GM12878 (cell line): Measurements from ENCODE around the gene UBXN6. TPM values are rescaled to one million over a fixed set of nuclear protein-coding genes. Genes with fewer than 3 reads are reported as not detected.

Experiments used
- BCL11A ChIP-seq: IDR thresholded peaks from 2 replicates; pipeline ENCODE4 v1.6.1; 2011; ENCODE audit warnings: low read depth, low read length
- CHD1 ChIP-seq: IDR thresholded peaks from 2 replicates; pipeline ENCODE4 v1.6.1; 2012; ENCODE audit warnings: low read depth, low read length, improper control_type of control experiment
- E2F8 ChIP-seq: fragments of 450-650 bp; IDR thresholded peaks from 2 replicates; pipeline ENCODE4 v1.6.1; 2018; ENCODE audit warnings: mild to moderate bottlenecking, low read depth, moderate library complexity; ENCODE audit not compliant: partially characterized antibody
- E4F1 ChIP-seq: fragments of 450-650 bp; IDR thresholded peaks from 2 replicates; pipeline ENCODE4 v1.6.1; 2018; ENCODE audit warnings: borderline replicate concordance, mild to moderate bottlenecking; ENCODE audit not compliant: partially characterized antibody
- EZH2 ChIP-seq: IDR thresholded peaks from 2 replicates; pipeline ENCODE4 v1.6.1; 2012; ENCODE audit warnings: low read depth, mild to moderate bottlenecking, control low read depth, inconsistent platforms, low read length, borderline replicate concordance; ENCODE audit not compliant: control insufficient read depth
- FOXM1 ChIP-seq: IDR thresholded peaks from 2 replicates; pipeline ENCODE4 v1.6.1; 2012; ENCODE audit warnings: low read depth, mild to moderate bottlenecking, inconsistent platforms, low read length, moderate library complexity
- HSF1 ChIP-seq: fragments of 150-350 bp; IDR thresholded peaks from 2 replicates; pipeline ENCODE4 v1.6.1; 2014; ENCODE audit warnings: mild to moderate bottlenecking, low read depth, low read length
- KDM1A ChIP-seq: fragments of 200-600 bp; sonication (generic); IDR thresholded peaks from 2 replicates; pipeline ENCODE4 v1.6.1; 2016; ENCODE audit warnings: borderline replicate concordance
- MYB ChIP-seq: fragments of 150-350 bp; IDR thresholded peaks from 2 replicates; pipeline ENCODE4 v1.6.1; 2014; ENCODE audit warnings: mild to moderate bottlenecking, low read depth, low read length, borderline replicate concordance
- PAX8 ChIP-seq: fragments of 450-650 bp; IDR thresholded peaks from 2 replicates; pipeline ENCODE4 v1.6.1; 2017; ENCODE audit warnings: mild to moderate bottlenecking, moderate library complexity
- PML ChIP-seq: IDR thresholded peaks from 2 replicates; pipeline ENCODE4 v1.6.1; 2012; ENCODE audit warnings: low read length, inconsistent platforms
- SKIL ChIP-seq: fragments of 450-650 bp; IDR thresholded peaks from 2 replicates; pipeline ENCODE4 v1.6.1; 2017; ENCODE audit warnings: mild to moderate bottlenecking, low read depth, inconsistent platforms; ENCODE audit not compliant: poor library complexity, severe bottlenecking
- TCF3 ChIP-seq: IDR thresholded peaks from 2 replicates; pipeline ENCODE4 v1.6.1; 2012; ENCODE audit warnings: low read depth, mild to moderate bottlenecking, low read length, borderline replicate concordance; ENCODE audit not compliant: insufficient read depth
- ZBED1 ChIP-seq: IDR thresholded peaks from 2 replicates; pipeline ENCODE4 v1.6.1; 2016; ENCODE audit warnings: borderline replicate concordance
- ZBTB4 ChIP-seq: fragments of 450-650 bp; formaldehyde crosslinking; IDR thresholded peaks from 2 replicates; pipeline ENCODE4 v1.4.0; 2022; ENCODE audit warnings: mild to moderate bottlenecking, moderate library complexity
- polyA plus RNA-seq, 11 experiments: library from polyadenylated mRNA; depleted of rRNA in 4 of 11; unstranded in 6 of 11; stranded (reverse) in 5 of 11; fragments of >200 nt; fragmentation: Nextera tagmentation in 4 of 11; fragmentation: Illumina TruSeq in 1 of 11; extraction: Ambion mirVana in 4 of 11; extraction: Trizol in 1 of 11; gene quantifications; 1 replicate in 1 of 11; 2 replicates in 10 of 11; pipeline versions ENCODE4 v1.2.1 to v1.2.3, GENCODE V29; 2011 to 2016; ENCODE audit warnings: inconsistent platforms in 2 of 11, missing spikeins in 2 of 11, low read depth in 1 of 11
- total RNA-seq, 4 experiments: library from RNA; depleted of rRNA in 3 of 4; stranded (reverse); fragments of >200 nt in 3 of 4; fragmentation: Illumina TruSeq in 1 of 4; extraction: Trizol in 1 of 4; gene quantifications; 2 replicates each; pipeline versions ENCODE4 v1.2.1 to v1.2.3, GENCODE V29; 2013 to 2021
- TF ChIP-seq, protein P1 (sequence below): fragments of 450-650 bp; IDR thresholded peaks from 2 replicates; pipeline ENCODE4 v1.6.1; 2016; ENCODE audit warnings: mild to moderate bottlenecking

Gene UBXN6
- total and polyA plus RNA-seq, 10 of the 15 experiments (the other 5 are each of a cell fraction or from before 2014, with no cell fraction given) = 0.47 to 50.8 (median 13.0) TPM

- TF ChIP-seq ZBTB4 (CRISPR knock-in tag) = no peak
- no peak for TF ChIP-seq KDM1A
- no peak for TF ChIP-seq CHD1
- TF ChIP-seq E4F1 = peak; percentile 48
- TF ChIP-seq PAX8 = no peak
- TF ChIP-seq SKIL = no peak
- no peak for TF ChIP-seq TCF3
- TF ChIP-seq, protein P1, sequence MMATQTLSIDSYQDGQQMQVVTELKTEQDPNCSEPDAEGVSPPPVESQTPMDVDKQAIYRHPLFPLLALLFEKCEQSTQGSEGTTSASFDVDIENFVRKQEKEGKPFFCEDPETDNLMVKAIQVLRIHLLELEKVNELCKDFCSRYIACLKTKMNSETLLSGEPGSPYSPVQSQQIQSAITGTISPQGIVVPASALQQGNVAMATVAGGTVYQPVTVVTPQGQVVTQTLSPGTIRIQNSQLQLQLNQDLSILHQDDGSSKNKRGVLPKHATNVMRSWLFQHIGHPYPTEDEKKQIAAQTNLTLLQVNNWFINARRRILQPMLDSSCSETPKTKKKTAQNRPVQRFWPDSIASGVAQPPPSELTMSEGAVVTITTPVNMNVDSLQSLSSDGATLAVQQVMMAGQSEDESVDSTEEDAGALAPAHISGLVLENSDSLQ = peak; percentile 99
- no peak for TF ChIP-seq EZH2
- no peak for TF ChIP-seq PML
- TF ChIP-seq FOXM1 = no peak
- TF ChIP-seq ZBED1 = no peak
- no peak for TF ChIP-seq MYB
- TF ChIP-seq HSF1 = no peak
- no peak for TF ChIP-seq BCL11A
- TF ChIP-seq E2F8 = no peak
Measured at GRCh38 chr19:4474514-4475022, 17.0 kb upstream of the UBXN6 start (continued).
